PC-3 (cell line): ENCODE results near the gene PTPN1. TPM values are rescaled to one million over a fixed set of nuclear protein-coding genes. Genes with fewer than 3 reads are reported as not detected.

Experiments used
- ATAC-seq: fragments of 200-7000 bp; cut with Tn5 transposase; 2 replicates; pipeline ENCODE4 v1.9.1; 2020; ENCODE audit warnings: mild to moderate bottlenecking, moderate library complexity
- BruUV-seq: library from RNA; stranded (reverse); fragments of 400-500 nt; replicated peaks from 2 replicates; lab custom pipeline; 2021; lab: Mats Ljungman, UMichigan
- CTCF ChIA-PET: fragments of 300-600 bp; sonication (Branson Sonifier 250); formaldehyde crosslinking; loops from one replicate; lab custom pipeline; 2022; ENCODE audit warnings: antibody characterized with exemption; lab: Charles Lee
- POLR2A ChIA-PET: fragments of 300-600 bp; sonication (Branson Sonifier 250); formaldehyde crosslinking; loops from one replicate; lab custom pipeline; 2022; ENCODE audit warnings: antibody characterized with exemption; ENCODE audit not compliant: unreplicated experiment; lab: Charles Lee
- DNase-seq: peaks from one replicate; pipeline ENCODE4 v3.0.0-alpha.2; 2015
- H2AFZ ChIP-seq: fragments of 300-600 bp; sonication (generic); 2 replicates; pipeline ENCODE4 v1.6.0; 2016; ENCODE audit warnings: antibody characterized with exemption, low read length
- H3F3A ChIP-seq: fragments of 300-600 bp; sonication (generic); one replicate; pipeline ENCODE4 v1.6.0; 2017; ENCODE audit warnings: antibody characterized with exemption, low read length, control low read depth, mild to moderate bottlenecking; ENCODE audit not compliant: unreplicated experiment
- H3K27ac ChIP-seq: fragments of 300-600 bp; sonication (generic); 2 replicates; pipeline ENCODE4 v1.5.1; 2016; ENCODE audit warnings: mild to moderate bottlenecking, low read length
- H3K27me3 ChIP-seq: fragments of 300-600 bp; sonication (generic); 2 replicates; pipeline ENCODE4 v1.6.1; 2016; ENCODE audit warnings: low read length, mixed read lengths
- H3K36me3 ChIP-seq: fragments of 300-600 bp; sonication (generic); 2 replicates; pipeline ENCODE4 v1.6.1; 2016; ENCODE audit warnings: low read depth, mixed run types, low read length, mixed read lengths
- H3K4me1 ChIP-seq: fragments of 300-600 bp; sonication (generic); 2 replicates; pipeline ENCODE4 v1.5.1; 2016; ENCODE audit warnings: low read length; ENCODE audit not compliant: insufficient read depth
- H3K4me2 ChIP-seq: fragments of 300-600 bp; sonication (generic); 2 replicates; pipeline ENCODE4 v1.6.0; 2016; ENCODE audit warnings: low read length
- H3K4me3 ChIP-seq: fragments of 300-600 bp; sonication (generic); 2 replicates; pipeline ENCODE4 v1.5.1; 2016; ENCODE audit warnings: mild to moderate bottlenecking, low read length, mixed read lengths
- H3K79me2 ChIP-seq: fragments of 300-600 bp; sonication (generic); 2 replicates; pipeline ENCODE4 v1.6.1; 2017; ENCODE audit warnings: low read length, mixed read lengths
- H3K9ac ChIP-seq: fragments of 300-600 bp; sonication (generic); 2 replicates; pipeline ENCODE4 v1.6.0; 2016; ENCODE audit warnings: mild to moderate bottlenecking, low read length
- H3K9me2 ChIP-seq: fragments of 300-600 bp; sonication (generic); replicated peaks from 2 replicates; pipeline ENCODE4 v1.6.1; 2016; ENCODE audit warnings: mixed run types, low read length, mixed read lengths
- H3K9me3 ChIP-seq: fragments of 300-600 bp; sonication (generic); 2 replicates; pipeline ENCODE4 v1.6.1; 2016; ENCODE audit warnings: low read length, mixed read lengths
- H4K20me1 ChIP-seq: fragments of 300-600 bp; sonication (generic); 2 replicates; pipeline ENCODE4 v1.6.1; 2016; ENCODE audit warnings: low read length, mixed read lengths
- CTCF ChIP-seq: fragments of 300-600 bp; sonication (generic); conservative IDR thresholded peaks from 2 replicates; pipeline ENCODE4 v1.5.1; 2017; ENCODE audit warnings: antibody characterized with exemption, low read depth, mild to moderate bottlenecking, low read length
- EZH2 ChIP-seq: fragments of 300-600 bp; sonication (generic); IDR thresholded peaks from one replicate; pipeline ENCODE4 v1.6.1; 2017; ENCODE audit warnings: antibody characterized with exemption, mild to moderate bottlenecking, low read length; ENCODE audit not compliant: unreplicated experiment
- EZH2phosphoT487 ChIP-seq: fragments of 300-600 bp; sonication (generic); IDR thresholded peaks from 2 replicates; pipeline ENCODE4 v1.6.1; 2018; ENCODE audit warnings: mild to moderate bottlenecking, antibody characterized with exemption, low read length, borderline replicate concordance
- intact Hi-C: fragments of 100-400 bp; cut with micrococcal nuclease; formaldehyde crosslinking; loops from 2 replicates; pipeline ENCODE4 v1.9.0; 2023
- total RNA-seq: library from RNA; depleted of rRNA; stranded (reverse); fragments of >200 nt; gene quantifications from 2 replicates; pipeline ENCODE4 v1.2.3, GENCODE V29; 2014

The PTPN1 gene
- total RNA-seq, 1 experiment from 2014 or later = 47.7 TPM

GRCh38 chr20:50515471-50516106 lies 5.4 kb downstream of the PTPN1 start:
- Histone ChIP-seq H3K36me3 (no peaks in the 10 kb centered on the region), H2AFZ (no peak overlapping the region), H3K27me3 (no peaks in the 10 kb centered on the region), H3K4me2 (no peak overlapping the region), H3K4me1 (peaks cover 54% of the 10 kb centered on the region), H3F3A (no peaks in the 10 kb centered on the region), H3K9me2 (no peaks in the 10 kb centered on the region), H3K9me3 (no peaks in the 10 kb centered on the region), H4K20me1 (peaks cover 51% of the 10 kb centered on the region), H3K79me2 (peaks cover 100% of the 10 kb centered on the region), H3K9ac (no peak overlapping the region), H3K4me3 (no peak overlapping the region), H3K27ac (no peak overlapping the region)
- intact Hi-C loops = no loop called here
- no TSS peak for BruUV-seq
- POLR2A ChIA-PET = no interaction called here
- TF ChIP-seq CTCF = no peak
- no peak for TF ChIP-seq EZH2
- TF ChIP-seq EZH2phosphoT487 = no peak
- DNase-seq (no peak), ATAC-seq (no peak)
- CTCF ChIA-PET = no interaction called here

- Histone ChIP-seq H3K4me1 (peaks cover 53% of the 10 kb centered on the region), H3F3A (no peaks in the 10 kb centered on the region), H3K9me2 (no peaks in the 10 kb centered on the region), H3K4me2 (0 out of 2 replicates have a peak overlapping the region, but pooled peaks have one; percentile 1), H2AFZ (no peak overlapping the region), H3K9ac (no peak overlapping the region), H3K27me3 (no peaks in the 10 kb centered on the region), H3K4me3 (no peak overlapping the region), H3K36me3 (no peaks in the 10 kb centered on the region), H3K9me3 (no peaks in the 10 kb centered on the region), H4K20me1 (peaks cover 49% of the 10 kb centered on the region), H3K79me2 (peaks cover 100% of the 10 kb centered on the region), H3K27ac (no peak overlapping the region)
- ChIA-PET POLR2A (interaction anchor here (0.5 to 0.6 kb wide), 2 partner anchors 167 to 229 kb away, joined by 3 to 6 read pairs; no protein-coding TSS in a partner anchor), CTCF (no interaction called here)
- DNase-seq = no peak
- BruUV-seq = no TSS peak
- intact Hi-C loops = no loop called here
- TF ChIP-seq CTCF = no peak
- TF ChIP-seq EZH2 = no peak
- TF ChIP-seq EZH2phosphoT487 = no peak
- peak; percentile 63 for ATAC-seq
Measured at GRCh38 chr20:50516180-50516934, 6.2 kb downstream of the PTPN1 start.
